Measurements from ENCODE around the gene RANBP1.
A peak's percentile ranks its signal among the peaks of the same experiment; 100 is the strongest.

The RANBP1 gene

GRCh38 chr22:20118300-20119020, 2.6 kb downstream of the RANBP1 start:
- whole genome bisulfite sequencing (ENCODE audit: insufficient coverage): 60% methylated on average over 4 of the region's 8 CpGs
- ChIA-PET POLR2A (interaction anchor here (0.8 kb wide), 1 partner anchor 12 kb away, joined by 3 read pairs; no protein-coding TSS in a partner anchor), CTCF (interaction anchor here (0.9 to 1.8 kb wide), 3 partner anchors 8 to 12 kb away, joined by 3 to 5 read pairs (median 3); no protein-coding TSS in a partner anchor)

GRCh38 chr22:20121856-20122415, 6.0 kb downstream of the RANBP1 start:
- ChIA-PET CTCF (no interaction called here), POLR2A (no interaction called here)
- WGBS (ENCODE audit: insufficient coverage): 94% methylated on average over 21 of the region's 22 CpGs
- no peak for DNase-seq
- Histone ChIP-seq H3K4me3 (ENCODE audit: control insufficient read depth in 1 of 7, extremely low read depth in 1 of 7, insufficient read depth in 4 of 7, low read depth in 2 of 7, low read length in 6 of 7) (no peak overlapping the region), H3K27me3 (replicated peaks in 2 of 5; ENCODE audit: control insufficient read depth in 4 of 5, insufficient read depth in 5 of 5, low read length in 4 of 5) (no peaks in the 10 kb centered on the region), H3K9me3 (ENCODE audit: control extremely low read depth in 1 of 5, control insufficient read depth in 4 of 5, insufficient read depth in 2 of 5, low read depth in 1 of 5, low read length in 4 of 5) (no peaks in the 10 kb centered on the region), H3K36me3 (ENCODE audit: control insufficient read depth in 4 of 4, insufficient read depth in 4 of 4, low read length in 3 of 4) (peaks cover 9 to 74% (median 53%) of the 10 kb centered on the region in 4 experiments), H3K27ac (ENCODE audit: insufficient read depth in 1 of 2, low read depth in 1 of 2, low read length in 2 of 2, poor library complexity in 1 of 2, severe bottlenecking in 2 of 2) (no peak overlapping the region), H3K4me1 (ENCODE audit: control extremely low read depth in 1 of 4, control insufficient read depth in 4 of 4, insufficient read depth in 4 of 4, low read length in 3 of 4) (peaks cover 10 to 17% (median 15%) of the 10 kb centered on the region in 4 experiments)

More at GRCh38 chr22:20118300-20119020, 2.6 kb downstream of the RANBP1 start:
- H3K9me3 ChIP-seq (ENCODE audit: control extremely low read depth in 1 of 5, control insufficient read depth in 4 of 5, insufficient read depth in 2 of 5, low read depth in 1 of 5, low read length in 4 of 5): no peaks in the 10 kb centered on the region
- no peak for DNase-seq
- H3K4me1 ChIP-seq (ENCODE audit: control extremely low read depth in 1 of 4, control insufficient read depth in 4 of 4, insufficient read depth in 4 of 4, low read length in 3 of 4): peaks cover 10 to 29% (median 27%) of the 10 kb centered on the region in 4 experiments
- peak overlapping the region in 6 of 7 experiments; percentile 63 to 98 (median 82) for H3K4me3 ChIP-seq (ENCODE audit: control insufficient read depth in 1 of 7, extremely low read depth in 1 of 7, insufficient read depth in 4 of 7, low read depth in 2 of 7, low read length in 6 of 7)
- peaks cover 4 to 64% (median 42%) of the 10 kb centered on the region in 4 experiments for H3K36me3 ChIP-seq (ENCODE audit: control insufficient read depth in 4 of 4, insufficient read depth in 4 of 4, low read length in 3 of 4)
- H3K27me3 ChIP-seq (replicated peaks in 2 of 5; ENCODE audit: control insufficient read depth in 4 of 5, insufficient read depth in 5 of 5, low read length in 4 of 5): no peaks in the 10 kb centered on the region
- peak overlapping the region; percentile 50 to 93 for H3K27ac ChIP-seq (ENCODE audit: insufficient read depth in 1 of 2, low read depth in 1 of 2, low read length in 2 of 2, poor library complexity in 1 of 2, severe bottlenecking in 2 of 2)

- H3K27me3 ChIP-seq (replicated peaks in 2 of 5; ENCODE audit: control insufficient read depth in 4 of 5, insufficient read depth in 5 of 5, low read length in 4 of 5): no peaks in the 10 kb centered on the region
- DNase-seq: no peak
- CTCF ChIA-PET: interaction anchor here (1.0 kb wide), 1 partner anchor 22 kb away, joined by 3 read pairs; no protein-coding TSS in a partner anchor
- H3K4me1 ChIP-seq (ENCODE audit: control extremely low read depth in 1 of 4, control insufficient read depth in 4 of 4, insufficient read depth in 4 of 4, low read length in 3 of 4): peaks cover 5 to 10% (median 8%) of the 10 kb centered on the region in 4 experiments
- no peaks in the 10 kb centered on the region for H3K9me3 ChIP-seq (ENCODE audit: control extremely low read depth in 1 of 5, control insufficient read depth in 4 of 5, insufficient read depth in 2 of 5, low read depth in 1 of 5, low read length in 4 of 5)
- 93% methylated on average over 10 of the region's 13 CpGs for WGBS (ENCODE audit: insufficient coverage)
- no peak overlapping the region for H3K27ac ChIP-seq (ENCODE audit: insufficient read depth in 1 of 2, low read depth in 1 of 2, low read length in 2 of 2, poor library complexity in 1 of 2, severe bottlenecking in 2 of 2)
- no peak overlapping the region for H3K4me3 ChIP-seq (ENCODE audit: control insufficient read depth in 1 of 7, extremely low read depth in 1 of 7, insufficient read depth in 4 of 7, low read depth in 2 of 7, low read length in 6 of 7)
- POLR2A ChIA-PET: no interaction called here
- peaks cover 12 to 86% (median 60%) of the 10 kb centered on the region in 4 experiments for H3K36me3 ChIP-seq (ENCODE audit: control insufficient read depth in 4 of 4, insufficient read depth in 4 of 4, low read length in 3 of 4)
Measured at GRCh38 chr22:20123366-20124082, 7.6 kb downstream of the RANBP1 start.

- CTCF ChIA-PET: interaction anchor here (1.0 kb wide), 1 partner anchor 23 kb away, joined by 3 read pairs; no protein-coding TSS in a partner anchor
- peaks cover 12 to 81% (median 60%) of the 10 kb centered on the region in 4 experiments for H3K36me3 ChIP-seq (ENCODE audit: control insufficient read depth in 4 of 4, insufficient read depth in 4 of 4, low read length in 3 of 4)
Measured at GRCh38 chr22:20124083-20124787, 8.3 kb downstream of the RANBP1 start.

GRCh38 chr22:20125201-20126174, 9.6 kb downstream of the RANBP1 start:
- no peaks in the 10 kb centered on the region for H3K9me3 ChIP-seq (ENCODE audit: control extremely low read depth in 1 of 5, control insufficient read depth in 4 of 5, insufficient read depth in 2 of 5, low read depth in 1 of 5, low read length in 4 of 5)
- no peak overlapping the region for H3K4me3 ChIP-seq (ENCODE audit: control insufficient read depth in 1 of 7, extremely low read depth in 1 of 7, insufficient read depth in 4 of 7, low read depth in 2 of 7, low read length in 6 of 7)
- no peak for DNase-seq
- ChIA-PET CTCF (interaction anchor here (0.7 kb wide), 1 partner anchor 7 kb away, joined by 3 read pairs; no protein-coding TSS in a partner anchor), POLR2A (no interaction called here)
- peaks cover 0 to 8% (median 4%) of the 10 kb centered on the region in 4 experiments for H3K4me1 ChIP-seq (ENCODE audit: control extremely low read depth in 1 of 4, control insufficient read depth in 4 of 4, insufficient read depth in 4 of 4, low read length in 3 of 4)
- no peaks in the 10 kb centered on the region for H3K27me3 ChIP-seq (replicated peaks in 2 of 5; ENCODE audit: control insufficient read depth in 4 of 5, insufficient read depth in 5 of 5, low read length in 4 of 5)
- no peak overlapping the region for H3K27ac ChIP-seq (ENCODE audit: insufficient read depth in 1 of 2, low read depth in 1 of 2, low read length in 2 of 2, poor library complexity in 1 of 2, severe bottlenecking in 2 of 2)
- 95% methylated on average over 29 of the region's 32 CpGs for WGBS (ENCODE audit: insufficient coverage)
- H3K36me3 ChIP-seq (ENCODE audit: control insufficient read depth in 4 of 4, insufficient read depth in 4 of 4, low read length in 3 of 4): peaks cover 8 to 69% (median 50%) of the 10 kb centered on the region in 4 experiments

More at GRCh38 chr22:20124083-20124787, 8.3 kb downstream of the RANBP1 start:
- Histone ChIP-seq H3K27me3 (replicated peaks in 2 of 5; ENCODE audit: control insufficient read depth in 4 of 5, insufficient read depth in 5 of 5, low read length in 4 of 5) (no peaks in the 10 kb centered on the region), H3K27ac (ENCODE audit: insufficient read depth in 1 of 2, low read depth in 1 of 2, low read length in 2 of 2, poor library complexity in 1 of 2, severe bottlenecking in 2 of 2) (no peak overlapping the region), H3K9me3 (ENCODE audit: control extremely low read depth in 1 of 5, control insufficient read depth in 4 of 5, insufficient read depth in 2 of 5, low read depth in 1 of 5, low read length in 4 of 5) (no peaks in the 10 kb centered on the region), H3K4me1 (ENCODE audit: control extremely low read depth in 1 of 4, control insufficient read depth in 4 of 4, insufficient read depth in 4 of 4, low read length in 3 of 4) (peaks cover 0 to 4% (median 2%) of the 10 kb centered on the region in 4 experiments), H3K4me3 (ENCODE audit: control insufficient read depth in 1 of 7, extremely low read depth in 1 of 7, insufficient read depth in 4 of 7, low read depth in 2 of 7, low read length in 6 of 7) (no peak overlapping the region)
- DNase-seq: no peak
- 92% methylated on average over 5 of the region's 11 CpGs for WGBS (ENCODE audit: insufficient coverage)
- POLR2A ChIA-PET: no interaction called here
